ENCODE measurements around the gene CRTC2.

The CRTC2 gene

GRCh38 chr1:153970346-153970745, 11.9 kb upstream of the CRTC2 start:
- DNase-seq = no peak

GRCh38 chr1:153968972-153969371, 10.6 kb upstream of the CRTC2 start:
- no peak for DNase-seq

- DNase-seq = no peak
Observed at GRCh38 chr1:153968408-153968807, 10.0 kb upstream of the CRTC2 start.

- no peak for DNase-seq
Observed at GRCh38 chr1:153968000-153968363, 9.6 kb upstream of the CRTC2 start.

- DNase-seq = peak; percentile 94
Observed at GRCh38 chr1:153967107-153967999, 8.9 kb upstream of the CRTC2 start, which contains the start of gene CREB3L4. Gene CREB3L4, plus strand, starts transcription at chr1:153967902. Its CDS starts 624 bp downstream, at chr1:153968526.

GRCh38 chr1:153963850-153964331, 5.5 kb upstream of the CRTC2 start:
- DNase-seq = no peak

- peak; percentile 98 for DNase-seq
Observed at GRCh38 chr1:153963030-153963849, 4.8 kb upstream of the CRTC2 start, which contains the start of gene SLC39A1. Gene SLC39A1, minus strand, starts transcription at chr1:153963537. Its CDS starts 822 bp downstream, at chr1:153962715.

- DNase-seq = no peak
Observed at GRCh38 chr1:153962088-153963029, 3.9 kb upstream of the CRTC2 start.

GRCh38 chr1:153961421-153961820, 3.0 kb upstream of the CRTC2 start:
- DNase-seq = no peak

GRCh38 chr1:153960206-153960605, 1.8 kb upstream of the CRTC2 start:
- no peak for DNase-seq

GRCh38 chr1:153959454-153959853, 1.0 kb upstream of the CRTC2 start:
- no peak for DNase-seq

- DNase-seq = no peak
Observed at GRCh38 chr1:153958961-153959260, 499 bp upstream of the CRTC2 start.

GRCh38 chr1:153957744-153958110, 685 bp downstream of the CRTC2 start:
- DNase-seq = peak; percentile 48

GRCh38 chr1:153956997-153957715, 1.3 kb downstream of the CRTC2 start:
- no peak for DNase-seq

- no peak for DNase-seq
Observed at GRCh38 chr1:153954826-153955225, 3.6 kb downstream of the CRTC2 start.

GRCh38 chr1:153953859-153954365, 4.5 kb downstream of the CRTC2 start:
- no peak for DNase-seq

GRCh38 chr1:153951801-153952200, 6.6 kb downstream of the CRTC2 start:
- DNase-seq = no peak

GRCh38 chr1:153951183-153951582, 7.2 kb downstream of the CRTC2 start:
- no peak for DNase-seq

- peak; percentile 89 for DNase-seq
Observed at GRCh38 chr1:153946622-153947241, 11.7 kb downstream of the CRTC2 start, which contains the start of gene DENND4B. Gene DENND4B, minus strand, starts transcription at chr1:153946718. Its CDS starts 2,344 bp downstream, at chr1:153944374.

GRCh38 chr1:153945795-153946621, 12.4 kb downstream of the CRTC2 start:
- peak; percentile 84 for DNase-seq

All from activated CD4-positive, alpha-beta T cell treated with anti-CD3 and anti-CD28 coated beads, Interleukin-2, Interleukin-6, amounts not matched to agents 100 ng/mL and 50 ng/mL, durations not matched to agents 16 hours and 8 hours (primary cell).